Liver (tissue), 9 donors: ENCODE measurements around the gene PLEKHA6. TPM values are rescaled to one million over a fixed set of nuclear protein-coding genes. Genes with fewer than 3 reads are reported as not detected.

Experiments used
- DNase-seq: peaks from one replicate; pipeline ENCODE4 v3.0.0-alpha.2; 2017; ENCODE audit warnings: low spot score
- H3K27ac ChIP-seq, 2 donors: one replicate each; pipeline ENCODE4 v1.7.0; 2013; ENCODE audit warnings: inconsistent platforms in 2 of 2, low read length in 2 of 2, control low read depth in 1 of 2, low read depth in 1 of 2, mild to moderate bottlenecking in 1 of 2
- H3K27me3 ChIP-seq, 4 donors: one replicate each; pipeline versions ENCODE4 v1.6.1 to v1.7.0; 2013; ENCODE audit warnings: low read length in 3 of 4, inconsistent platforms in 1 of 4, mild to moderate bottlenecking in 1 of 4, moderate library complexity in 1 of 4; ENCODE audit not compliant: control insufficient read depth in 4 of 4, insufficient read depth in 4 of 4
- H3K36me3 ChIP-seq, 4 donors: one replicate each; pipeline versions ENCODE4 v1.6.1 to v1.7.0; 2013; ENCODE audit warnings: low read length in 3 of 4, mild to moderate bottlenecking in 3 of 4, low read depth in 1 of 4, moderate library complexity in 1 of 4; ENCODE audit not compliant: control insufficient read depth in 4 of 4, insufficient read depth in 3 of 4
- H3K4me1 ChIP-seq, 4 donors: one replicate each; pipeline versions ENCODE4 v1.6.1 to v1.7.0; 2013; ENCODE audit warnings: low read length in 3 of 4, mild to moderate bottlenecking in 3 of 4, moderate library complexity in 1 of 4; ENCODE audit not compliant: control insufficient read depth in 4 of 4, insufficient read depth in 4 of 4
- H3K4me3 ChIP-seq, 3 donors: one replicate each; pipeline versions ENCODE4 v1.6.1 to v1.7.0; 2013; ENCODE audit warnings: low read length in 3 of 3, control low read depth in 1 of 3, low read depth in 1 of 3, mild to moderate bottlenecking in 1 of 3
- H3K9ac ChIP-seq, 2 donors: one replicate each; pipeline ENCODE4 v1.7.0; 2013; ENCODE audit warnings: low read length in 2 of 2, mild to moderate bottlenecking in 2 of 2, moderate library complexity in 2 of 2, control low read depth in 1 of 2, low read depth in 1 of 2
- H3K9me3 ChIP-seq, 4 donors: one replicate each; pipeline versions ENCODE4 v1.6.1 to v1.7.0; 2013; ENCODE audit warnings: low read length in 3 of 4; ENCODE audit not compliant: control insufficient read depth in 4 of 4
- EGR1 ChIP-seq, 2 donors: IDR thresholded peaks; 2 replicates each; pipeline ENCODE4 v1.6.1; 2016 to 2018; ENCODE audit warnings: antibody characterized with exemption in 2 of 2, low read depth in 2 of 2
- FOXA1 ChIP-seq: IDR thresholded peaks from 2 replicates; pipeline ENCODE4 v1.6.1; 2016; ENCODE audit warnings: antibody characterized with exemption
- FOXA2 ChIP-seq: IDR thresholded peaks from 2 replicates; pipeline ENCODE4 v1.6.1; 2016; ENCODE audit warnings: antibody characterized with exemption
- HNF4A ChIP-seq, 2 donors: conservative IDR thresholded peaks; 2 replicates each; pipeline ENCODE4 v1.6.1; 2016; ENCODE audit warnings: antibody characterized with exemption in 2 of 2, mild to moderate bottlenecking in 2 of 2
- HNF4G ChIP-seq: IDR thresholded peaks from 2 replicates; pipeline ENCODE4 v1.6.1; 2016; ENCODE audit warnings: antibody characterized with exemption
- JUND ChIP-seq, 2 donors: IDR thresholded peaks; 2 replicates each; pipeline ENCODE4 v1.6.1; 2016; ENCODE audit warnings: antibody characterized with exemption in 2 of 2
- NR2F2 ChIP-seq: IDR thresholded peaks from 2 replicates; pipeline ENCODE4 v1.6.1; 2016; ENCODE audit warnings: antibody characterized with exemption
- RXRA ChIP-seq, 2 donors: IDR thresholded peaks; 2 replicates each; pipeline ENCODE4 v1.6.1; 2017 to 2018; ENCODE audit warnings: antibody characterized with exemption in 2 of 2, mild to moderate bottlenecking in 1 of 2
- SP1 ChIP-seq: IDR thresholded peaks from 2 replicates; pipeline ENCODE4 v1.6.1; 2018; ENCODE audit warnings: antibody characterized with exemption, mild to moderate bottlenecking
- TAF1 ChIP-seq: conservative IDR thresholded peaks from 2 replicates; pipeline ENCODE4 v1.6.1; 2016; ENCODE audit warnings: antibody characterized with exemption, mild to moderate bottlenecking
- YY1 ChIP-seq: IDR thresholded peaks from 2 replicates; pipeline ENCODE4 v1.6.1; 2016; ENCODE audit warnings: antibody characterized with exemption, mild to moderate bottlenecking
- WGBS: extraction: QIAGEN DNeasy Blood & Tissue Kit; methylation state at CpG from one replicate; pipeline ENCODE4 v1.1.7; 2013; 5-methylcytosine and 5-hydroxymethylcytosine counted together
- polyA plus RNA-seq, 2 donors: library from polyadenylated mRNA; stranded (reverse) in 1 of 2; unstranded in 1 of 2; fragments of 200-250 nt in 1 of 2; fragments of >200 nt in 1 of 2; fragmentation: Nextera tagmentation in 1 of 2; extraction: Ambion mirVana in 1 of 2; gene quantifications; one replicate each; pipeline versions ENCODE4 v1.2.1 to v1.2.3, GENCODE V29; 2013 to 2015
- total RNA-seq, 2 donors: library from RNA; depleted of rRNA; stranded (reverse); fragments of >200 nt; gene quantifications; one replicate each; pipeline ENCODE4 v1.2.3, GENCODE V29; 2014
- TF ChIP-seq, protein P1 (sequence below): IDR thresholded peaks from 2 replicates; pipeline ENCODE4 v1.6.1; 2016; ENCODE audit warnings: antibody characterized with exemption
- TF ChIP-seq, protein P2 (sequence below): fragments of 150-350 bp; IDR thresholded peaks from 2 replicates; pipeline ENCODE4 v1.5.1; 2017; ENCODE audit warnings: improper control_type of control experiment, low read depth, low read length; ENCODE audit not compliant: missing input control
- TF ChIP-seq, protein P3 (sequence below): IDR thresholded peaks from 2 replicates; pipeline ENCODE4 v1.6.1; 2016; ENCODE audit warnings: antibody characterized with exemption
- TF ChIP-seq, protein P4 (sequence below): IDR thresholded peaks from 2 replicates; pipeline ENCODE4 v1.6.1; 2016; ENCODE audit warnings: antibody characterized with exemption, mild to moderate bottlenecking
- TF ChIP-seq, protein P5 (sequence below): IDR thresholded peaks from 2 replicates; pipeline ENCODE4 v1.6.1; 2016; ENCODE audit warnings: antibody characterized with exemption
- donor health status: healthy.
- donor health status: healthy.
- donor health status: healthy.
- donor health status: healthy.
- donor health status: healthy.

The PLEKHA6 gene
- total and polyA plus RNA-seq, 4 donors: 5.3 to 12.8 (median 7.6) TPM

DNA sequence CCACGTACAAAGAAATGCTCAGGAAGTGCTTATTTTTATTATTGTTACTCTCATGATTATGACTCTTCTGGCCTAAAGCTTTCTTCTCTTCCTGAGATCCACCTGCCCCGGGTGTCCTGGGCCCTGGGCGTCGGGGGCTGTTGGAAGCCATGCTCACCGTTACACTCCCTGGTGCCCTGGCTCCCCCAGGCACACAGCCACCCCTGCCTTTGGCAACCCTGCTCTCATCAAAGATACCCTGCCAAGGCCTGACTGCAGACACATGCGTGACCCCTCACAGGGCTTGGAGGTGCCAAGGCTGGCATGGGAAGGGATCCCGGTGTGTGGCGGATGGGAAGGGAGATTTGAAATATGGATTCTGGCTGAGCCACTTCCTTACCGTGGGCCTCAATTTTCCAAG, 160.2 kb downstream of the PLEKHA6 start (continued):
- TF ChIP-seq YY1: no peak
- TF ChIP-seq EGR1 (IDR thresholded peaks at IDR 0.05; ENCODE audit: low read depth in 2 of 2): no peak
- no peak for TF ChIP-seq FOXA2
- TF ChIP-seq SP1: no peak
- TF ChIP-seq, protein P1, sequence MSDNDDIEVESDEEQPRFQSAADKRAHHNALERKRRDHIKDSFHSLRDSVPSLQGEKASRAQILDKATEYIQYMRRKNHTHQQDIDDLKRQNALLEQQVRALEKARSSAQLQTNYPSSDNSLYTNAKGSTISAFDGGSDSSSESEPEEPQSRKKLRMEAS: no peak
- TF ChIP-seq FOXA1: no peak

DNA sequence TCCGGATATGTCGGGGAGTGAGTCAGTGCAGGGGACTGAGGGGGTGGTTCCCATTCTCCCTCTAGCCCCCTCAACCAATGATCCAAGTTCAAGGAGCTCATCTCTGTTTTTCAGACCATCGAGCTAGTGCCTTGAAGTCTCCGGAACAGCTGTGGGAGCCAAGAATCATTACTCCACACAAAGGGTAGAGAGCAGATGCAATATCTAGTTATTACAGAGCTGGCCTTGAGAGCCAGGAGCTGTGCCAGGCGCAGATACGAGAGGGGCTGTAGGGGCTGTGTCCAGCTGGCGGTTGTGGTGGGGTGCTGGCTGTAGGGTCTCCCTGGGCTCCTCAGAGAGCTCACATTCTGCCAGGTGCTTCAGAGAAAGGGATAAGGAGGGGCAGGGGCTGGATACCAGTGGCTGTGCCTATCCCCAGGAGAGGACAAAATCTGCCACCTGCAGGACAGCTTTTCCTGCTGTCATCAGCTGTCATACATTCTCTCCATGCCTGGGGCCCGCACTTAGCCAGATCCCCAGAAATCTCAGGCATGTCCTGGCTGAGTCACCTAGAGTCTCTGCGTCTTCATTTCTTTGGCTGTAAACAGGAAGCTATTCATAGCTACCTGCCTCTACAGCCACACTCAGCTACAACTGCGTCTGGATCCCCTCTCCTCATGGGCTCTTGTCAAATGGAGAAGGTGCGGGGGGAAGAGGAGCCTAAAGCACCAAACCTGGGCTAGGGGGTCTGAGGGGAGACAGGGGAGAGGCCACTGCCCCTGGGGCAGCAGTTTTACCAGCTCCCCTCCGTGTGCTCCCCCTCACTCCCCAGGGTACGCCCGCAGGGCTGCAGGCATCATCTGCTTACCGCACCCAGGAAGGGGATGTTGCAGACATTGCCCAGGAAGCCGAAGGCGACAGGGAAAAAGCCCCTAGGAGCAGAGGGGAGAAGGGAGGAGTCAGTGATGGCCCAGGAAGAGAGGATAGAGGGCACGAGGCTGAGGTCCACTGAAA, 161.1 kb downstream of the PLEKHA6 start:
- no peak overlapping the region for H3K9ac ChIP-seq
- peaks cover 0 to 2% (median 0%) of the 10 kb centered on the region in 4 donors for H3K4me1 ChIP-seq
- H3K27ac ChIP-seq: no peak overlapping the region
- no peak overlapping the region for H3K4me3 ChIP-seq
- TF ChIP-seq EGR1 (IDR thresholded peaks at IDR 0.05; ENCODE audit: low read depth in 2 of 2): no peak
- TF ChIP-seq, protein P2, sequence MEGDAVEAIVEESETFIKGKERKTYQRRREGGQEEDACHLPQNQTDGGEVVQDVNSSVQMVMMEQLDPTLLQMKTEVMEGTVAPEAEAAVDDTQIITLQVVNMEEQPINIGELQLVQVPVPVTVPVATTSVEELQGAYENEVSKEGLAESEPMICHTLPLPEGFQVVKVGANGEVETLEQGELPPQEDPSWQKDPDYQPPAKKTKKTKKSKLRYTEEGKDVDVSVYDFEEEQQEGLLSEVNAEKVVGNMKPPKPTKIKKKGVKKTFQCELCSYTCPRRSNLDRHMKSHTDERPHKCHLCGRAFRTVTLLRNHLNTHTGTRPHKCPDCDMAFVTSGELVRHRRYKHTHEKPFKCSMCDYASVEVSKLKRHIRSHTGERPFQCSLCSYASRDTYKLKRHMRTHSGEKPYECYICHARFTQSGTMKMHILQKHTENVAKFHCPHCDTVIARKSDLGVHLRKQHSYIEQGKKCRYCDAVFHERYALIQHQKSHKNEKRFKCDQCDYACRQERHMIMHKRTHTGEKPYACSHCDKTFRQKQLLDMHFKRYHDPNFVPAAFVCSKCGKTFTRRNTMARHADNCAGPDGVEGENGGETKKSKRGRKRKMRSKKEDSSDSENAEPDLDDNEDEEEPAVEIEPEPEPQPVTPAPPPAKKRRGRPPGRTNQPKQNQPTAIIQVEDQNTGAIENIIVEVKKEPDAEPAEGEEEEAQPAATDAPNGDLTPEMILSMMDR: no peak
- TF ChIP-seq TAF1: no peak
- no peak for TF ChIP-seq HNF4G
- TF ChIP-seq NR2F2: no peak
- H3K9me3 ChIP-seq: no peaks in the 10 kb centered on the region
- 83% methylated on average over 18 of the region's 18 CpGs for WGBS
- no peak for DNase-seq
- H3K27me3 ChIP-seq: no peaks in the 10 kb centered on the region
- H3K36me3 ChIP-seq: peaks cover 0 to 2% (median 0%) of the 10 kb centered on the region in 4 donors

DNA sequence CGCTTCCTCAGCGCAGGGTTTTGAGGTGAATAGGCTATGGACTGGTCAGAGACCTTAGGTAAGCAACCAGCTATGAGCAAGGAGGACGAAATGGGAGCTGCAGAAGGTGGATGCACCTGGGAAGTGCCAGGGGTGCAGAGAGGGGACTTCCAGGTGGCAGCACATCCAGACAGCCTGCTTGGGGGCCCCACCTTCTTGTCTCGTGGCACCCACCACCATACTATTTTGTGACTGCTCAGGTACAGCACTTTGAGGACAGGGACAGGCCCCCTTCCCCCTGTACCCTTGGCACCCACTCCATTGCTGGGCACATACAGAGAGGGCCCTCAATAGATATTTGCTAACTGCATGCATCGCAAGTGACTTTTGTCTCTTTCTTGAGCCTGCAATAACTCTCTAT, 162.7 kb downstream of the PLEKHA6 start:
- WGBS: 82% methylated on average over 5 of the region's 5 CpGs
- no peaks in the 10 kb centered on the region for H3K27me3 ChIP-seq
- peaks cover 0 to 2% (median 0%) of the 10 kb centered on the region in 4 donors for H3K36me3 ChIP-seq
- H3K4me1 ChIP-seq: peaks cover 0 to 2% (median 0%) of the 10 kb centered on the region in 4 donors
- no peaks in the 10 kb centered on the region for H3K9me3 ChIP-seq
- no peak overlapping the region for H3K9ac ChIP-seq
- no peak for DNase-seq
- no peak overlapping the region for H3K4me3 ChIP-seq
- TF ChIP-seq, protein P1: no peak
- TF ChIP-seq RXRA (IDR thresholded peaks at IDR 0.05) (no peak), SP1 (no peak), JUND (IDR thresholded peaks at IDR 0.05) (no peak), NR2F2 (no peak), YY1 (no peak), HNF4A (conservative IDR thresholded peaks at IDR 0.05) (no peak), FOXA2 (no peak), EGR1 (IDR thresholded peaks at IDR 0.05; ENCODE audit: low read depth in 2 of 2) (no peak)
- TF ChIP-seq, protein P3, sequence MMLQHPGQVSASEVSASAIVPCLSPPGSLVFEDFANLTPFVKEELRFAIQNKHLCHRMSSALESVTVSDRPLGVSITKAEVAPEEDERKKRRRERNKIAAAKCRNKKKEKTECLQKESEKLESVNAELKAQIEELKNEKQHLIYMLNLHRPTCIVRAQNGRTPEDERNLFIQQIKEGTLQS: no peak
- TF ChIP-seq, protein P4, sequence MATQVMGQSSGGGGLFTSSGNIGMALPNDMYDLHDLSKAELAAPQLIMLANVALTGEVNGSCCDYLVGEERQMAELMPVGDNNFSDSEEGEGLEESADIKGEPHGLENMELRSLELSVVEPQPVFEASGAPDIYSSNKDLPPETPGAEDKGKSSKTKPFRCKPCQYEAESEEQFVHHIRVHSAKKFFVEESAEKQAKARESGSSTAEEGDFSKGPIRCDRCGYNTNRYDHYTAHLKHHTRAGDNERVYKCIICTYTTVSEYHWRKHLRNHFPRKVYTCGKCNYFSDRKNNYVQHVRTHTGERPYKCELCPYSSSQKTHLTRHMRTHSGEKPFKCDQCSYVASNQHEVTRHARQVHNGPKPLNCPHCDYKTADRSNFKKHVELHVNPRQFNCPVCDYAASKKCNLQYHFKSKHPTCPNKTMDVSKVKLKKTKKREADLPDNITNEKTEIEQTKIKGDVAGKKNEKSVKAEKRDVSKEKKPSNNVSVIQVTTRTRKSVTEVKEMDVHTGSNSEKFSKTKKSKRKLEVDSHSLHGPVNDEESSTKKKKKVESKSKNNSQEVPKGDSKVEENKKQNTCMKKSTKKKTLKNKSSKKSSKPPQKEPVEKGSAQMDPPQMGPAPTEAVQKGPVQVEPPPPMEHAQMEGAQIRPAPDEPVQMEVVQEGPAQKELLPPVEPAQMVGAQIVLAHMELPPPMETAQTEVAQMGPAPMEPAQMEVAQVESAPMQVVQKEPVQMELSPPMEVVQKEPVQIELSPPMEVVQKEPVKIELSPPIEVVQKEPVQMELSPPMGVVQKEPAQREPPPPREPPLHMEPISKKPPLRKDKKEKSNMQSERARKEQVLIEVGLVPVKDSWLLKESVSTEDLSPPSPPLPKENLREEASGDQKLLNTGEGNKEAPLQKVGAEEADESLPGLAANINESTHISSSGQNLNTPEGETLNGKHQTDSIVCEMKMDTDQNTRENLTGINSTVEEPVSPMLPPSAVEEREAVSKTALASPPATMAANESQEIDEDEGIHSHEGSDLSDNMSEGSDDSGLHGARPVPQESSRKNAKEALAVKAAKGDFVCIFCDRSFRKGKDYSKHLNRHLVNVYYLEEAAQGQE: no peak
- TF ChIP-seq, protein P5, sequence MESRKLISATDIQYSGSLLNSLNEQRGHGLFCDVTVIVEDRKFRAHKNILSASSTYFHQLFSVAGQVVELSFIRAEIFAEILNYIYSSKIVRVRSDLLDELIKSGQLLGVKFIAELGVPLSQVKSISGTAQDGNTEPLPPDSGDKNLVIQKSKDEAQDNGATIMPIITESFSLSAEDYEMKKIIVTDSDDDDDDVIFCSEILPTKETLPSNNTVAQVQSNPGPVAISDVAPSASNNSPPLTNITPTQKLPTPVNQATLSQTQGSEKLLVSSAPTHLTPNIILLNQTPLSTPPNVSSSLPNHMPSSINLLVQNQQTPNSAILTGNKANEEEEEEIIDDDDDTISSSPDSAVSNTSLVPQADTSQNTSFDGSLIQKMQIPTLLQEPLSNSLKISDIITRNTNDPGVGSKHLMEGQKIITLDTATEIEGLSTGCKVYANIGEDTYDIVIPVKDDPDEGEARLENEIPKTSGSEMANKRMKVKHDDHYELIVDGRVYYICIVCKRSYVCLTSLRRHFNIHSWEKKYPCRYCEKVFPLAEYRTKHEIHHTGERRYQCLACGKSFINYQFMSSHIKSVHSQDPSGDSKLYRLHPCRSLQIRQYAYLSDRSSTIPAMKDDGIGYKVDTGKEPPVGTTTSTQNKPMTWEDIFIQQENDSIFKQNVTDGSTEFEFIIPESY: no peak
- no peak overlapping the region for H3K27ac ChIP-seq
